ENCODE data around the gene ADH1C. TPM values are rescaled to one million over a fixed set of nuclear protein-coding genes. Genes with fewer than 3 reads are reported as not detected.

The ADH1C gene
- polyA plus RNA-seq, 1 of the 3 experiments (the other 2 are of a cell fraction), result not detected

DNA sequence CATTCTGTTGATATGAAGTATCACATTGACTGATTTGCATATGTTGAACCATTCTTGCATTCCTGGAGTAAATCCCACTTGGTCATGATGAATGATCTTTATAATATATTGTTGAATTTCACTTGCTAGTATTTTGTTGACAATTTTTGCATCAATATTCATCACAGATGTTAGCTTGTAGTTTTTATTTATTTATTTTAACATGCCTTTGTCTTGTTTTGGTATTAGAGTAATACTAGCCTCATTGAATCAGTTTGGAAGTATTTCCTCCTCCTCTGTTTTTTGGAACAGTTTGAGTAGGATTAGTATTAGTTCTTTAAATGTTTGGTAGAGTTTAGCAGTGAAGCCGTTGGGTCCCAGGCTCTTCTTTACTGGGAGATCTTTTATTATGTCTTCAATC, 13.9 kb upstream of the ADH1C start:
- Histone ChIP-seq H3K36me3 (replicated peaks in 1 of 2; ENCODE audit: control insufficient read depth in 1 of 2, insufficient read depth in 2 of 2, low read length in 1 of 2) (no peaks in the 10 kb centered on the region), H3K9me3 (no peaks in the 10 kb centered on the region), H3K9me2 (no peaks in the 10 kb centered on the region), H3K4me1 (ENCODE audit: control insufficient read depth in 1 of 2, insufficient read depth in 2 of 2, low read depth in 1 of 2, low read length in 1 of 2) (no peaks in the 10 kb centered on the region), H3F3A (replicated peaks; ENCODE audit: insufficient read depth) (no peaks in the 10 kb centered on the region), H3K27me3 (ENCODE audit: insufficient read depth) (no peaks in the 10 kb centered on the region), H3K9ac (no peak overlapping the region), H4K20me1 (ENCODE audit: insufficient read depth) (no peaks in the 10 kb centered on the region), H3K4me2 (no peak overlapping the region), H3K27ac (ENCODE audit: low read depth in 2 of 2, low read length in 1 of 2) (no peak overlapping the region), H2AFZ (ENCODE audit: low read depth) (no peak overlapping the region), H3K4me3 (ENCODE audit: low read depth in 2 of 2, low read length in 1 of 2) (no peak overlapping the region), H3K79me2 (ENCODE audit: insufficient read depth) (no peaks in the 10 kb centered on the region)
- no peak for DNase-seq
- 3% methylated on average over 1 of the region's 1 CpG for WGBS (ENCODE audit: low lambda C conversion rate)
- POLR2A ChIA-PET, result no interaction called here
- TF ChIP-seq SIN3A (IDR thresholded peaks at IDR 0.05; ENCODE audit: borderline replicate concordance, low read depth, low read length), result no peak
- TF ChIP-seq TEAD4 (IDR thresholded peaks at IDR 0.05; ENCODE audit: borderline replicate concordance, insufficient read depth), result no peak
- no peak for TF ChIP-seq EZH2phosphoT487 (IDR thresholded peaks at IDR 0.05; ENCODE audit: borderline replicate concordance, low read depth)
- no peak for TF ChIP-seq CHD2 (IDR thresholded peaks at IDR 0.05; ENCODE audit: low read length, partially characterized antibody)
- no peak for TF ChIP-seq GATA2 (CRISPR knock-in tag; IDR thresholded peaks at IDR 0.05)
- TF ChIP-seq, protein P1, sequence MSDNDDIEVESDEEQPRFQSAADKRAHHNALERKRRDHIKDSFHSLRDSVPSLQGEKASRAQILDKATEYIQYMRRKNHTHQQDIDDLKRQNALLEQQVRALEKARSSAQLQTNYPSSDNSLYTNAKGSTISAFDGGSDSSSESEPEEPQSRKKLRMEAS (IDR thresholded peaks at IDR 0.05; ENCODE audit: low read depth), result no peak
- TF ChIP-seq RFX5 (IDR thresholded peaks at IDR 0.05; ENCODE audit: low read length), result no peak
- TF ChIP-seq, protein P2, sequence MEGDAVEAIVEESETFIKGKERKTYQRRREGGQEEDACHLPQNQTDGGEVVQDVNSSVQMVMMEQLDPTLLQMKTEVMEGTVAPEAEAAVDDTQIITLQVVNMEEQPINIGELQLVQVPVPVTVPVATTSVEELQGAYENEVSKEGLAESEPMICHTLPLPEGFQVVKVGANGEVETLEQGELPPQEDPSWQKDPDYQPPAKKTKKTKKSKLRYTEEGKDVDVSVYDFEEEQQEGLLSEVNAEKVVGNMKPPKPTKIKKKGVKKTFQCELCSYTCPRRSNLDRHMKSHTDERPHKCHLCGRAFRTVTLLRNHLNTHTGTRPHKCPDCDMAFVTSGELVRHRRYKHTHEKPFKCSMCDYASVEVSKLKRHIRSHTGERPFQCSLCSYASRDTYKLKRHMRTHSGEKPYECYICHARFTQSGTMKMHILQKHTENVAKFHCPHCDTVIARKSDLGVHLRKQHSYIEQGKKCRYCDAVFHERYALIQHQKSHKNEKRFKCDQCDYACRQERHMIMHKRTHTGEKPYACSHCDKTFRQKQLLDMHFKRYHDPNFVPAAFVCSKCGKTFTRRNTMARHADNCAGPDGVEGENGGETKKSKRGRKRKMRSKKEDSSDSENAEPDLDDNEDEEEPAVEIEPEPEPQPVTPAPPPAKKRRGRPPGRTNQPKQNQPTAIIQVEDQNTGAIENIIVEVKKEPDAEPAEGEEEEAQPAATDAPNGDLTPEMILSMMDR (IDR thresholded peaks at IDR 0.05), result no peak
- TF ChIP-seq NFIC (IDR thresholded peaks at IDR 0.05; ENCODE audit: borderline replicate concordance), result no peak
- no peak for TF ChIP-seq ELF1 (IDR thresholded peaks at IDR 0.05)
- TF ChIP-seq RAD21 (IDR thresholded peaks at IDR 0.05; ENCODE audit: low read length), result no peak
- no peak for TF ChIP-seq RXRA (IDR thresholded peaks at IDR 0.05; ENCODE audit: borderline replicate concordance, low read depth)
- no peak for TF ChIP-seq FOXJ3 (CRISPR knock-in tag; IDR thresholded peaks at IDR 0.05)
- no peak for TF ChIP-seq GABPA (IDR thresholded peaks at IDR 0.05; ENCODE audit: low read depth)
- no peak for TF ChIP-seq TCF12 (IDR thresholded peaks at IDR 0.05)
- TF ChIP-seq FOSL2 (IDR thresholded peaks at IDR 0.05; ENCODE audit: borderline replicate concordance, low read depth), result no peak
- no peak for TF ChIP-seq MXI1 (IDR thresholded peaks at IDR 0.05; ENCODE audit: low read depth, low read length)
- TF ChIP-seq FOXM1 (IDR thresholded peaks at IDR 0.05; ENCODE audit: low read depth), result no peak
- TF ChIP-seq, protein P3, sequence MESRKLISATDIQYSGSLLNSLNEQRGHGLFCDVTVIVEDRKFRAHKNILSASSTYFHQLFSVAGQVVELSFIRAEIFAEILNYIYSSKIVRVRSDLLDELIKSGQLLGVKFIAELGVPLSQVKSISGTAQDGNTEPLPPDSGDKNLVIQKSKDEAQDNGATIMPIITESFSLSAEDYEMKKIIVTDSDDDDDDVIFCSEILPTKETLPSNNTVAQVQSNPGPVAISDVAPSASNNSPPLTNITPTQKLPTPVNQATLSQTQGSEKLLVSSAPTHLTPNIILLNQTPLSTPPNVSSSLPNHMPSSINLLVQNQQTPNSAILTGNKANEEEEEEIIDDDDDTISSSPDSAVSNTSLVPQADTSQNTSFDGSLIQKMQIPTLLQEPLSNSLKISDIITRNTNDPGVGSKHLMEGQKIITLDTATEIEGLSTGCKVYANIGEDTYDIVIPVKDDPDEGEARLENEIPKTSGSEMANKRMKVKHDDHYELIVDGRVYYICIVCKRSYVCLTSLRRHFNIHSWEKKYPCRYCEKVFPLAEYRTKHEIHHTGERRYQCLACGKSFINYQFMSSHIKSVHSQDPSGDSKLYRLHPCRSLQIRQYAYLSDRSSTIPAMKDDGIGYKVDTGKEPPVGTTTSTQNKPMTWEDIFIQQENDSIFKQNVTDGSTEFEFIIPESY (IDR thresholded peaks at IDR 0.05; ENCODE audit: borderline replicate concordance, low read depth), result no peak
- CTCF ChIA-PET, result no interaction called here
